Lung (tissue), 12 donors: ENCODE results near the gene SRPK3. TPM values are rescaled to one million over a fixed set of nuclear protein-coding genes. Genes with fewer than 3 reads are reported as not detected.

Experiments
- ATAC-seq: fragments of 200-7000 bp; cut with Tn5 transposase; one replicate; pipeline ENCODE4 v1.9.1; 2020; ENCODE audit warnings: moderate number of reproducible peaks; ENCODE audit not compliant: insufficient read depth, low FRiP score
- DNase-seq, 3 donors: peaks; one replicate each; pipeline ENCODE4 v3.0.0-alpha.2; 2013 to 2017
- H3K27ac ChIP-seq, 2 donors: one replicate each; pipeline ENCODE4 v1.5.1; 2013; ENCODE audit warnings: mild to moderate bottlenecking in 2 of 2, moderate library complexity in 2 of 2, control low read depth in 1 of 2, inconsistent platforms in 1 of 2, low read depth in 1 of 2, low read length in 1 of 2
- H3K27me3 ChIP-seq, 3 donors: one replicate each; pipeline ENCODE4 v1.5.1; 2013; ENCODE audit warnings: low read length in 2 of 3; ENCODE audit not compliant: control insufficient read depth in 3 of 3, insufficient read depth in 3 of 3
- H3K36me3 ChIP-seq, 4 donors: one replicate each; pipeline ENCODE4 v1.5.1; 2013; ENCODE audit warnings: low read length in 4 of 4, mild to moderate bottlenecking in 1 of 4, moderate library complexity in 1 of 4; ENCODE audit not compliant: control insufficient read depth in 4 of 4, insufficient read depth in 4 of 4
- H3K4me1 ChIP-seq, 5 donors: one replicate each; pipeline ENCODE4 v1.5.1; 2013; ENCODE audit warnings: low read length in 5 of 5, mild to moderate bottlenecking in 2 of 5, moderate library complexity in 1 of 5; ENCODE audit not compliant: control insufficient read depth in 5 of 5, insufficient read depth in 5 of 5
- H3K4me3 ChIP-seq: one replicate; pipeline ENCODE4 v1.5.1; 2013; ENCODE audit warnings: mild to moderate bottlenecking, control low read depth, moderate library complexity
- H3K9ac ChIP-seq, 2 donors: one replicate each; pipeline ENCODE4 v1.5.1; 2013; ENCODE audit warnings: low read length in 2 of 2, control low read depth in 1 of 2; ENCODE audit not compliant: insufficient read depth in 1 of 2
- H3K9me3 ChIP-seq, 4 donors: one replicate each; pipeline ENCODE4 v1.5.1; 2013; ENCODE audit warnings: low read length in 3 of 4, mild to moderate bottlenecking in 1 of 4, moderate library complexity in 1 of 4; ENCODE audit not compliant: control insufficient read depth in 4 of 4, insufficient read depth in 3 of 4
- CTCF ChIP-seq: IDR thresholded peaks from 2 replicates; pipeline ENCODE4 v1.5.1; 2012; ENCODE audit warnings: mild to moderate bottlenecking; ENCODE audit errors: control extremely low read depth, extremely low read depth
- WGBS, 2 donors: extraction: QIAGEN DNeasy Blood & Tissue Kit; methylation state at CpG; one replicate each; pipeline ENCODE4 v1.1.7; 2013; 5-methylcytosine and 5-hydroxymethylcytosine counted together
- polyA plus RNA-seq, 2 donors: library from polyadenylated mRNA; stranded (reverse); fragments of 200-250 nt; gene quantifications; one replicate each; pipeline ENCODE4 v1.2.1, GENCODE V29; 2013
- total RNA-seq, 2 donors: library from RNA; depleted of rRNA in 1 of 2; stranded (reverse); fragments of >200 nt in 1 of 2; gene quantifications; one replicate each; pipeline ENCODE4 v1.2.1, GENCODE V29; 2014 to 2021
- donor health status: control.
- donor health status: control.
- donor health status: Bipolar disorder and iron deficiency.
- donor health status: healthy.
- donor health status: DM: yes; HTN: yes; CAD: no.

The SRPK3 gene
- total and polyA plus RNA-seq, 4 donors = 0.04 to 0.23 (median 0.15) TPM

- Histone ChIP-seq H3K9me3 (peaks cover 0 to 2% (median 0%) of the 10 kb centered on the region in 4 donors), H3K27ac (no peak overlapping the region), H3K27me3 (no peaks in the 10 kb centered on the region), H3K9ac (no peak overlapping the region), H3K36me3 (no peaks in the 10 kb centered on the region), H3K4me1 (peaks cover 0 to 16% (median 7%) of the 10 kb centered on the region in 5 donors), H3K4me3 (no peak overlapping the region)
- WGBS, 2 donors = 89 to 95% methylated on average over 15 to 23 of the region's 23 CpGs
- peak in 1 of 3 donors; percentile 9 for DNase-seq
- TF ChIP-seq CTCF = no peak
- ATAC-seq = no peak
Observed at GRCh38 chrX:153769158-153769864, 11.5 kb upstream of the SRPK3 start.

- ATAC-seq = no peak
- WGBS, 2 donors = 85% methylated on average over 20 to 25 of the region's 25 CpGs
- no peaks in the 10 kb centered on the region for H3K36me3 ChIP-seq
- no peak overlapping the region for H3K9ac ChIP-seq
- H3K27me3 ChIP-seq = no peaks in the 10 kb centered on the region
- no peak overlapping the region for H3K27ac ChIP-seq
- DNase-seq = no peak
- H3K4me1 ChIP-seq = peaks cover 0 to 15% (median 3%) of the 10 kb centered on the region in 5 donors
- peaks cover 0 to 2% (median 0%) of the 10 kb centered on the region in 4 donors for H3K9me3 ChIP-seq
- no peak for TF ChIP-seq CTCF
- no peak overlapping the region for H3K4me3 ChIP-seq
Observed at GRCh38 chrX:153769865-153770600, 10.8 kb upstream of the SRPK3 start.

- TF ChIP-seq CTCF = no peak
- Histone ChIP-seq H3K9ac (no peak overlapping the region), H3K9me3 (peaks cover 0 to 1% (median 0%) of the 10 kb centered on the region in 4 donors), H3K27ac (no peak overlapping the region), H3K36me3 (no peaks in the 10 kb centered on the region), H3K4me3 (no peak overlapping the region), H3K27me3 (no peaks in the 10 kb centered on the region), H3K4me1 (peaks cover 0 to 7% (median 0%) of the 10 kb centered on the region in 5 donors)
- ATAC-seq (no peak), DNase-seq (no peak)
- WGBS, 2 donors = 87 to 92% methylated on average over 6 to 18 of the region's 18 CpGs
Observed at GRCh38 chrX:153770601-153771414, 10.0 kb upstream of the SRPK3 start.
